NCI-H748 (cell line): Measurements from ENCODE around the gene GSC.
"Not testable (repeated sequence)": the region's sequence is repeated elsewhere in the genome, so short reads cannot be mapped to it uniquely, and the experiment has no call there.

Source experiments
- DNase-seq: peaks from one replicate; lab custom pipeline; 2025; ENCODE audit not compliant: unreplicated experiment; lab: John Stamatoyannopoulos, UW

GSC gene

GRCh38 chr14:94769391-94770250 lies at the start of gene GSC:
GSC (minus strand) TSS chr14:94770113; CDS start chr14:94770015, 98 bp downstream.
- DNase-seq: peak; percentile 85

DNA sequence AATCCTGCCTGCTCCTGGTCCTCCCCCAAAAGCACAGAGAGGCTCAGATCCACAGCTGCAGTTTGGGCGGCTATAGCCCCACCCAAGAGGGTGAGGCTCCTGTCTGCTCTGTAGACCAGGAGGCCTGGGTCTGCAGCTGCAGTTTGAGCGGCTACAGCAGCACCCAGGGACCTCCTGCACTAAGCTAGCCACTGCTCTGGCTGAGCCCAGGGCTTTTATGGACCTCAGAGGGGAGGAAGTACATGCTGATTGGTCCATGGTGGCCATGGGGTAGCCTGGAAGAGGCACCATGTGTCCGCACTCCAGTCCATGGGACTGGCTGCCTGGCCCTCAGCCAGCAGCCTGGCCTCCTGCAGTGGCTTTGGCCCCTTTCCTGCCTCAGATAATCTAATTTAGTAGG lies 49.6 kb upstream of the GSC start:
- DNase-seq: no peak

DNA sequence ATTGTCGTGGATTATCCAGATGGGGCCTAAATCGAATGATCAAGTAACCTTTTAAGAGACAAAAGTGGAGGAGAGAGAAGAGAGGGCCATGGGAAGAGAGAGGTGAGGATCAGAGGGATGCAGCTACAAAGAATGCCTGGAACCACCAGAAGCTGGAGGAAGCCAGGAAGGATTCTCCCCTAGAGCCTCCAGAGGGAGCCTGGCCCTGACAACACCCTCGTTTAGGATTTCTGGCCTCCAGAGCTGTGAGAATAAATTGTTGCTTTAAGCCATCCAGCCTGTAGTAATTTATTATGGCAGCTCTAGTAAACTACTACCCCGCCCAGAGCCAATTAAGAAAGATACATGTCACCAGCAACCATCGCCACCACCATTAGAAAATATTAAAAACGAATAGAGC lies 46.2 kb upstream of the GSC start:
- no peak for DNase-seq

DNA sequence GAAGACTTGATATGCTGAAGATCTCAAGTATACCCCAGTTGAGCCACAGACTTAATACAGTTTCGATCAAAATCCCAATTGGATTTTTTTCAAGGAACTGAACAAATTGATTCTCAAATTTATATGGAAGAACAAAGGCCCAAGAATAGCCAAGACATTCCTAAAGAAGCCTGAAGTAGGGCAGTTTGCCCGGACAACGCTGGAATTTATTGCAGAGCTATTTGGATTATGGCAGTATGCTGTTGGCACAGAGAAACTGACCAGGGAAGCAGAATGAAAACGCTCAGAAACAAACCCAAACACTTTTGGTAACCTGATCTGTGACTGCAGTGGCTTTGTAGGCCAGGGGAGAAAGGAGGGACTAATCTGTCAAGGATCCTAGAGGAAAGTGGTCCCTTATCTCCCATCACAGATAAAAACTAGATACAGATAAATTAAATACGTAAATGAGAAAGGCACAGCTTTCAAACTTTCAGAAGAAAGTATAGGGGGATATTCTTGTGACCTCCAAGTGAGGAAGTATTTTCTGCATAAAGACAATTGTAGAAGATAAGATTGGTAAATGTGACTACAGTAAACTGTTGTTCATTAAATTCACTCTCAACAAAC lies 35.9 kb upstream of the GSC start:
- no peak for DNase-seq

DNA sequence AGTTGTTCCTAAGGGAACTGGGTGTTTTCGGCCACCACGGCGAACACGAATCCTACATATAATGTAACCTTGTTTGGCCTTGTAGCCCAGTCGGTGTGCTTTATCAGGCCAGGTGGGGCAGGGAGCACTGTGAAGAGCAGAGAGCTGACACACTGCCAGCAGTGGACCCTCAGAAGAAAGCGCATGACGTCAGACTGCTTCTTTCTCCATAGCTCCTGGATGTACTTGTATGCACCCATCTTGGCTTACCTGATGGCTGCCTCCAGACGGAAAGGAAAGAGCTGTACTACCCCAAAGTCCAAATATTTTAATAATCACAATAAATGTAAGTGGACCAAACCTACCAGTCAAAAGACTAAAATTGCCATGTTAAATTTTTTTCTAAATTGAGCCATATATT lies 31.3 kb upstream of the GSC start:
- DNase-seq: no peak

DNA sequence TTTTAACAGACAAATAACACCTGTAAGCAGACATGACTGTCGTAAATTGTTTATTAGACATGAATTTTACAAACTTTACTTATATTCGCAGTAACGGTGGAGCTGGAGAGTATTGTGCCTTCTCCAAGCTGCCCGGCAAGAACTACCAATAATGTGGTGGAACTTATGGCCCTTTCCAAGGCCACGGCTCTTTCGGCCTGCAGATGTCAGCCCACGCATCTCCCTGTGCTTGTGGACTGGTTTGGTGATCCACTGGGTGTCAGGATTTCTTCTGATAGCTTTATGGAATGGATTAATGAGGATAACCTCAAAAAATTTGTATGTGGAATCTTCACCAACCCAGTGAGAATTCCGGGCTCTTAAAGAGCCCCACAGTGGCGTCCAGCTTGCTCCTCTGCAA lies 30.9 kb upstream of the GSC start:
- not testable (repeated sequence) for DNase-seq

- no peak for DNase-seq
These were observed 28.0 kb upstream of the GSC start for GRCh38 chr14:94797887-94798286.

DNA sequence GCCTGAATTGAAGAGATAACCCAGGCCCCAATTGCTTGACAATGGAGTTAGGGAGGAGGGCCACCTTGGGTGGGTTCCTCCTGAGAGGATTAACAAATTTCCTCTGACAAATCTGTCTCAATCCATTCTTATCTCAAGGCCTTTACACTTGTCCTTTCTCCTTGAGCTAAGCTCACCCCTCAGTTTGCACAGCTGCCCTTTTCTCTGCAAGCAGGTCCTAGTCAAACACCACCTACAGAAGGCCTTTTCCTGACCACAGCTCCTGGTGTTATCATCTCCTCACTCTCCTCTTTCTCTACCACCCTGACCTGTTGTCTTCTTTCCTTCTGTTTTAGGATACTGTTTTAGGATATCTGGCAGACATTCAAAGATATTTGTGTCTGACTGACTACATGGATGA lies 26.4 kb upstream of the GSC start:
- DNase-seq: no peak

DNA sequence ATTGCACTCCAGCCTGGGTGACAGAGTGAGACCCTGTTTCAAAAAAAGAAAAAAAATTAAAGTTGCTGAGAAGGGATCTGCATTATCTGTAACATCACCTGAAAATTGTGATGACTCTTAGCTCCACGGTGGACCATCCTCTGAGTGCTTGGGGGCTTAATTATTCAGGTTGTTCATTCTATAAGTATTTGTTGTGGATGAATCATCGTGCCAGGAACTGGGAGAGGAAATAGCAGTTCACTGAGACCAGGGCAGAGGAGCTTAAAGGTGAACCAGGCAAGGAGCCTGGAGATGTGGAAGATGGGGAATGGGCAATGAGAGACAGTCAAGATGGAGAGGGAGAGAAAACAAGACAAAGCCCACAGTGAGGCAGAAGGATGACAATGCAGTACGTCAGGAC lies 25.5 kb upstream of the GSC start:
- no peak for DNase-seq

GRCh38 chr14:94793901-94794300 lies 24.0 kb upstream of the GSC start:
- DNase-seq: no peak

DNA sequence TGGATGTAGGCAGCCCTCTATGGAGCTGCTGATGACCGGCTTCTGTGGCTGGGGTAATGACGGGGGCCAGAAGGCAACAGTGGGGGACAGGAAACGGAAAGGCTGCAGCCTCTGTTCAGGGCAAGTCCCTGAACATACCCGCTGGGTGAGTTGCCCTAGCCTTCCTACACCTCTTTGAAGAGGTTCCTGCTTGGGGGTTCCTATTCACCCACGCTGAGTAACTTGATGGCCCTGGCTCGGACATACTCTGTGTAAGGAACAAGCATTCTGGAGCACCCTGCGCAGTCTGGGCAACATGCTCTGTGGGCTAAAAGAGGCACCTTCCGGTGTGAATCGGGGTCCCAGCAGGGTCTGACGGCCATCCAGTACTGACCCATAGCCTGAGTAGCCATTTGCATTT lies 17.7 kb upstream of the GSC start:
- DNase-seq: no peak

DNA sequence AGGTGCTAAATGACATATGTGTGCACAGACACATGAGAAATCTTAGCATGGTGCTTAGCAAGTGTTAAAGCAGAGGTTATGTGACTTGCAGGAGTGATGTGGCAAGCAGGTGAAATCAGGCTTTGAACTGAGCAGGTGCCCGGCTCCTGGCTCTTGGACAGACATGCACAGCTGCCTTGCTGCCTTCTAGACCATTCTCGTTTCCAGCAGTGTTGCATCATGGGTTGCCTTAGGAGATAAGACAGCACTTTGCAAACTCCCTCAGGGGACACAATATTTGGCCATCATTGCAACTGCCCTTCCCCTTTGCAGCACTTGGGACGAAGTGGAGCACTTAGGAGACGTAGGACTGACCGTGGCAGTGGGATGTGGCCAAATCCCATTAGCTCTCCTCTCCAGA lies 17.2 kb upstream of the GSC start:
- no peak for DNase-seq

DNA sequence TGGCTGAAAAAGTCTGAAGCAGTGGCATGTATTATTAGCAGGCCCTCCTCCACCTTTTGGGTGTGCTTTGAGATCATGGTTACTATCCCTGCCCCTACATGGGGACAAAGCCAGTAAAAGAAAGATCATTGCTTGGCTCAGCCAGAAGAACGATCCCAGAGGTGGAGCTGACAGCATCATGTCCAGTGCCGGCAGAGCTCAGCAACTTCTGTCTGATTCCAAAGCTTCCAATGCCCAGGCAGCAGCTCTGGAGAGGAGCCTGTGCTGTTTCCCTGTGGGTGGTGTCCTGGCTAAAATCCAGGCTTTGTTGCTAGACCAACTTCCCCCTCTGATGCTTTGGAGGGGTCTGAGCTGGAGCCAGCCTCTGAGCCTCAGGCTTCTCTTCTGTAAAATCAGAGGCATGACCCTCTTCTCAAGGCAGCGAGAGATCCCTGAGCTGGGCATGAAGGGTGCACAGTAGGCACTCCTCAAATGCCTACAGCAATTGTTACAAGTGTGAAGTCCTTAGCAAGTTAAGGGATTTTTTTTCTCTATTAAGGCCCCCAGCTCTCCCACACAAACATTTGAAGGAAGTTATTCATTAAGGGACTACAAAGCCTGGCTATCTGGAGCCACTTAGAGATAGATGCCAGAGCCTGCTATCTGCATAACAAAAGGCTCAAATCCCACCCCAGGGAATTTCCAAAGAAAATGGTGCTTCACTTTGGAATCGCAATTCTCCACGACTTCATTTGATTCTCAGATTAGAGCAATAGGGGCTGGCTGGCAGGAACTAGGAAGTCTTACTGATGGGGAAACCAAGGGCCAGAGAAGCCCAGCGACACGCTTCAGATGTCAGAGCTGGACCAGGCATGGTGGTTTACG lies 10.9 kb upstream of the GSC start:
- DNase-seq: no peak

- no peak for DNase-seq
These were observed 9.8 kb upstream of the GSC start for GRCh38 chr14:94779713-94780112.

- DNase-seq: no peak
These were observed 5.9 kb upstream of the GSC start for GRCh38 chr14:94775871-94776210.

DNA sequence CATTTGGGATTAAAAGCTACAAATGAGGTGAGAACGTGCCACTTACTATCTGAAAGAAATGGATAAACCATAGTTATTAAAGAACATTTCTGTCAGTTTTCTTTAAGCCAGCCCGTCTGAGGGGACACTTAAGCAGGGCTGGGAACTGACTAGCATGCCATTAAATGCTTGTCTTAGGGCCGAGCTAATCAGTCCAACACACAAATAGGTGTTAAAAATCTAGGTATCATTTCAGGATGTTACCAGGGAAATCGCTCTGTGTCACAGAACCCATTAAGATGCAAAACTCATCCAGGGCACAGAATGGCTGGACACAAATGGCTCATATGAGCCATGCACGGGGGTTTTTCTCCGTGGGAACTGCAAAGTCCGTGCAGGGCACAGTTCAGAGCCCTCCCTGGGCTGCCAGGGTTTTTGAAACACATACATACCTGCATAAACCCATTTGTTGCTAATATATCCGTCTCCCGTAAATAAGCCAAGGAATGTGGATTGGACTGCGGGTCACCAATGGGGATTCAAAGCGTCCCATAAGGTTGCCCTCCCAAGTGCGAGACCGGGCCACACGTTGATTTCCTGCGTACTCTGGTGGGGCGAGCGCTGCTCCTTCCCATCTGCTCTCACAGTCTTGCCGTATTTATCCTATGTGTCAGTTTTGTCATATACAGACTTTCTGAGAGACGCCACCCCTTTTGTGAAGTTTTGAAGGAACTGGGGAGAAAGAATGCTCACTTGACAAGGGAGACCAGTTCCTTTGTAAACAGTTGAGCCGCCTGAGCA lies 5.4 kb upstream of the GSC start:
- DNase-seq: no peak

GRCh38 chr14:94774344-94775090 lies 4.6 kb upstream of the GSC start:
- no peak for DNase-seq

DNA sequence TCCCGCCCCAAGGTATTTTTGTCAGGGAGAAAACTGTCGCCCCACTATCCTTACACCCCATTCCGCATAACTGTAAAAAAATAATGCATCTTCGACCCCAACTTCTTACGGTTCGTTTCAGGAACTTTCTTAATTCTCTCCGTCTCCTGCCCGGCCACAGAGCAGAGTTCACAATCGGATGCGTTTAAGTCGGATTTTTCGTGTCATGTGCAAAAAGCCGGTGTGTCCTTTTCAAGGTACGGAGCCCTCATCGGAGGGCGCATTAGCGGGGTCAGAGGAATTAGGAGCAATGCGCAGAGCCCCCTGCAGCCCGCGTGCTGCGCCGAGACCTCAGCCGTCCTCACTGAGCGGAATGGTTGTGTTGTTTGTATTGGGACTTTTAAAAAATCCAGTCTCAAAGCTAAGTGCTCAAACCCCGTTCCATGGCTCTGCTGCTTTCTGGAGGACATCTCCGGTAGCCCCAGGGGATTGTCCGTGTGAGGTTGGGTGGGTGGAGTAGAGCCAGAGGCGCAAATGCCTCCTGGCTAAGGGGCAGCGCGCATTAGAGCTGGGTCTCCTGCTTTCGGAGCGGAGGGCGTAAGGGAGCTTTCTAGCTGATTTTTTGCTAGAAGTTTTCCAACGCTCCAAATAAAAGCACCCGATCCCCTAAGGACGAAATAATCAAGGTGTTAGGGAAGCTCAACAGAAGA lies 3.9 kb upstream of the GSC start:
- no peak for DNase-seq

GRCh38 chr14:94773061-94773648 lies 3.2 kb upstream of the GSC start:
- DNase-seq: peak; percentile 43
